Measurements from ENCODE around the gene YIPF2. TPM values are rescaled to one million over a fixed set of nuclear protein-coding genes. Genes with fewer than 3 reads are reported as not detected.

YIPF2 gene
- polyA plus RNA-seq, 2 of the 4 experiments (the other 2 are of a cell fraction): 13.1 to 17.5 TPM

GRCh38 chr19:10936661-10937084 is 8.2 kb upstream of the YIPF2 start:
- Histone ChIP-seq H3K4me3 (no peak overlapping the region), H3K27ac (peak overlapping the region in 1 of 2 experiments; percentile 72; a peak in 3 of 6 replicates), H3K4me1 (peaks cover 24% of the 10 kb centered on the region), H3K4me2 (peak overlapping the region; percentile 43), H3K9me3 (no peaks in the 10 kb centered on the region)
- ChIA-PET POLR2A (interaction anchor here (0.6 to 1.0 kb wide), 4 partner anchors 24 to 291 kb away, joined by 4 to 7 read pairs (median 4); partner anchors contain the start of gene SMARCA4), CTCF (interaction anchor here (0.6 to 2.5 kb wide), 51 partner anchors 9 to 512 kb away, joined by 3 to 19 read pairs (median 4); partner anchors contain the start of genes CARM1 and SMARCA4)
- FAIRE-seq: no peak
- DNase-seq (ENCODE audit: low read depth in 1 of 2, low spot score in 1 of 2): peak; percentile 56 to 75
- ATAC-seq: peak; percentile 84; a peak in 5 of 6 replicates
- WGBS (ENCODE audit: missing lambda C conversion rate): 3% methylated on average over 11 of the region's 11 CpGs
- TF ChIP-seq, protein P1, sequence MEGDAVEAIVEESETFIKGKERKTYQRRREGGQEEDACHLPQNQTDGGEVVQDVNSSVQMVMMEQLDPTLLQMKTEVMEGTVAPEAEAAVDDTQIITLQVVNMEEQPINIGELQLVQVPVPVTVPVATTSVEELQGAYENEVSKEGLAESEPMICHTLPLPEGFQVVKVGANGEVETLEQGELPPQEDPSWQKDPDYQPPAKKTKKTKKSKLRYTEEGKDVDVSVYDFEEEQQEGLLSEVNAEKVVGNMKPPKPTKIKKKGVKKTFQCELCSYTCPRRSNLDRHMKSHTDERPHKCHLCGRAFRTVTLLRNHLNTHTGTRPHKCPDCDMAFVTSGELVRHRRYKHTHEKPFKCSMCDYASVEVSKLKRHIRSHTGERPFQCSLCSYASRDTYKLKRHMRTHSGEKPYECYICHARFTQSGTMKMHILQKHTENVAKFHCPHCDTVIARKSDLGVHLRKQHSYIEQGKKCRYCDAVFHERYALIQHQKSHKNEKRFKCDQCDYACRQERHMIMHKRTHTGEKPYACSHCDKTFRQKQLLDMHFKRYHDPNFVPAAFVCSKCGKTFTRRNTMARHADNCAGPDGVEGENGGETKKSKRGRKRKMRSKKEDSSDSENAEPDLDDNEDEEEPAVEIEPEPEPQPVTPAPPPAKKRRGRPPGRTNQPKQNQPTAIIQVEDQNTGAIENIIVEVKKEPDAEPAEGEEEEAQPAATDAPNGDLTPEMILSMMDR (IDR thresholded peaks at IDR 0.05): peak; percentile 55
- TF ChIP-seq RAD21 (conservative IDR thresholded peaks at IDR 0.05 in 1 of 2, IDR thresholded peaks at IDR 0.05 in 1 of 2): peak; percentile 62 to 72
- TF ChIP-seq, protein P2, sequence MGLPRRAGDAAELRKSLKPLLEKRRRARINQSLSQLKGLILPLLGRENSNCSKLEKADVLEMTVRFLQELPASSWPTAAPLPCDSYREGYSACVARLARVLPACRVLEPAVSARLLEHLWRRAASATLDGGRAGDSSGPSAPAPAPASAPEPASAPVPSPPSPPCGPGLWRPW (IDR thresholded peaks at IDR 0.05): no peak

GRCh38 chr19:10935371-10936059 is 7.1 kb upstream of the YIPF2 start:
- CTCF ChIA-PET: interaction anchor here (0.5 to 2.5 kb wide), 25 partner anchors 10 to 351 kb away, joined by 3 to 14 read pairs (median 4); partner anchors contain the start of gene SMARCA4

GRCh38 chr19:10929402-10929794 is 959 bp upstream of the YIPF2 start:
- Histone ChIP-seq H3K4me3 (peak overlapping the region; percentile 100), H3K4me2 (peak overlapping the region; percentile 94), H3K27ac (peak overlapping the region; percentile 91 to 97), H3K4me1 (peaks cover 11% of the 10 kb centered on the region; the same call in 2 of the 3 replicates), H3K9me3 (no peaks in the 10 kb centered on the region)
- no peak for DNase-seq (ENCODE audit: low read depth in 1 of 2, low spot score in 1 of 2)
- ChIA-PET POLR2A (no interaction called here), CTCF (interaction anchor here (0.6 to 2.0 kb wide), 5 partner anchors 11 to 82 kb away, joined by 3 to 12 read pairs (median 3); no protein-coding TSS in a partner anchor)
- no peak for ATAC-seq
- FAIRE-seq: no peak
- WGBS (ENCODE audit: missing lambda C conversion rate): 7% methylated on average over 9 of the region's 27 CpGs
- TF ChIP-seq BHLHE40 (IDR thresholded peaks at IDR 0.05; ENCODE audit: low read depth, low read length): no peak
- TF ChIP-seq, protein P3, sequence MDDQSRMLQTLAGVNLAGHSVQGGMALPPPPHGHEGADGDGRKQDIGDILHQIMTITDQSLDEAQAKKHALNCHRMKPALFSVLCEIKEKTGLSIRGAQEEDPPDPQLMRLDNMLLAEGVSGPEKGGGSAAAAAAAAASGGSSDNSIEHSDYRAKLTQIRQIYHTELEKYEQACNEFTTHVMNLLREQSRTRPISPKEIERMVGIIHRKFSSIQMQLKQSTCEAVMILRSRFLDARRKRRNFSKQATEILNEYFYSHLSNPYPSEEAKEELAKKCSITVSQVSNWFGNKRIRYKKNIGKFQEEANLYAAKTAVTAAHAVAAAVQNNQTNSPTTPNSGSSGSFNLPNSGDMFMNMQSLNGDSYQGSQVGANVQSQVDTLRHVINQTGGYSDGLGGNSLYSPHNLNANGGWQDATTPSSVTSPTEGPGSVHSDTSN (IDR thresholded peaks at IDR 0.05): no peak
- TF ChIP-seq ESRRA (IDR thresholded peaks at IDR 0.05; ENCODE audit: borderline replicate concordance, low read length): no peak
- TF ChIP-seq POLR2A (IDR thresholded peaks at IDR 0.05; ENCODE audit: low read length): no peak
- TF ChIP-seq FOXS1 (CRISPR knock-in tag; IDR thresholded peaks at IDR 0.05): no peak

More at GRCh38 chr19:10935371-10936059, 7.1 kb upstream of the YIPF2 start:
- Histone ChIP-seq H3K9me3 (no peaks in the 10 kb centered on the region), H3K4me3 (no peak overlapping the region), H3K4me2 (no peak overlapping the region), H3K4me1 (peaks cover 21% of the 10 kb centered on the region), H3K27ac (no peak overlapping the region)
- POLR2A ChIA-PET: interaction anchor here (1.0 kb wide), 1 partner anchor 25 kb away, joined by 4 read pairs; the partner anchor contains the start of gene SMARCA4
- WGBS (ENCODE audit: missing lambda C conversion rate): 88% methylated on average over 9 of the region's 9 CpGs
- DNase-seq (ENCODE audit: low read depth in 1 of 2, low spot score in 1 of 2) (no peak), ATAC-seq (peak in 1 of 2 experiments; percentile 19; a peak in 1 of 6 replicates), FAIRE-seq (no peak)
- TF ChIP-seq KDM1A (IDR thresholded peaks at IDR 0.05; ENCODE audit: low read depth) (no peak), SMC3 (IDR thresholded peaks at IDR 0.05) (no peak)
- TF ChIP-seq, protein P1 (IDR thresholded peaks at IDR 0.05): no peak

Measured in A549 (cell line).